ENCODE data around the gene NDUFB10.

DNA sequence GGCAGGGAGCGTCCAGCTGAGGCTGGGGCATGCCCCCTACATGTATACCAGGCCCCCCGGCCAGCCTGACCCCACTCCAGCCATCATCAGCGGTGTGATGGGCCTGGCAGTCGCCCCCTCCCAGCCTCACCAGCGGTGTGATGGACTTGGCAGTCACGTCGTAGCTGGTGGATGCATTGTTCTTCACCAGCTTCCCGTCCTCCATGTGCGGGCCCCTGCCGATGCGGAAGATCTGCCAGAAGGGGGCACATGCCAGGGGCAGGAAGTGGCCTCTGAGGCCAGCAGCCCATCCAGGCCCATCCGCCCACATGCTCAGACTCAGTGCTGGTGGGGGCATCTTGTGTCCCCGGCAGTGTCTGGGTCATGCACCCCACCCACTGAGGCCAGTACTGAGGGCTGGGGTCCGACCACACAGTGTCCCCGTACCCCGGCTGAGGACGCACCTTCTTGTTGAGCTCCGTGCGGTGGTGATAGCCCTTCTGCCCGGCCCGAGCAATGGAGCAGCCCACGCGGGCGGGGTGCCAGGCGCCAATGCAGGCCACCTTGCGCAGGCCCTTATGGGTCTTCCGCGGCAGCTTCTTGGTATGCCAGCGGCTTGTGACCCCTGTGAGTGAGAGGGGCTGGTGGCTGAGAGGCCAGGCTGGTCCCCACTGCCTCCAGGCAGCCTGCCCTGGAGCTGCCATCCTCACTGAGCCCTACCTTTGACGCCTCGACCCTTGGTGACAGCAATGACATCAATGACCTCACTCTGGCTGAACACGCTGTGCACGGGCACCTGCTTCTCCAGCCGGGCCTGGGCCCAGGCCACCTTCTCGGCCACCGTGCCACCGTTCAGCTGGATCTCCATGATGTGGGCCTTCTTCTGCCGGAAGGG lies 12.6 kb upstream of the NDUFB10 start:
- no peak for TF ChIP-seq TARDBP (IDR thresholded peaks at IDR 0.05)
- TF ChIP-seq BHLHE40 (IDR thresholded peaks at IDR 0.05; ENCODE audit: borderline replicate concordance): no peak

All from HEK293T (cell line).